Anterior cingulate cortex (tissue), 58 donors: ENCODE data around the gene UQCR10.
A peak's percentile ranks its signal among the peaks of the same experiment; 100 is the strongest.

Experiments used
- DNase-seq, 58 donors: peaks; one replicate each; lab custom pipeline; 2025; lab: John Stamatoyannopoulos, UW

The UQCR10 gene

GRCh38 chr22:29767171-29768051, at the start of gene UQCR10:
Gene UQCR10, plus strand, starts transcription at chr22:29767369. Its CDS starts 30 bp downstream, at chr22:29767399.
- DNase-seq = peak in 56 of 58 donors; percentile 43 to 95 (median 84)

GRCh38 chr22:29717789-29718188, 49.4 kb upstream of the UQCR10 start:
- DNase-seq = no peak

- DNase-seq = no peak
Measured at GRCh38 chr22:29718949-29719898, 47.9 kb upstream of the UQCR10 start.

- DNase-seq = no peak
Measured at GRCh38 chr22:29719899-29720645, 47.1 kb upstream of the UQCR10 start, which contains the start of gene CABP7. Gene CABP7, plus strand, starts transcription at chr22:29720003. Its CDS starts 422 bp downstream, at chr22:29720425.

GRCh38 chr22:29720811-29721323, 46.3 kb upstream of the UQCR10 start:
- DNase-seq = no peak

- no peak for DNase-seq
Measured at GRCh38 chr22:29722151-29722550, 45.0 kb upstream of the UQCR10 start.

GRCh38 chr22:29722587-29722986, 44.6 kb upstream of the UQCR10 start:
- no peak for DNase-seq

- no peak for DNase-seq
Measured at GRCh38 chr22:29723766-29724165, 43.4 kb upstream of the UQCR10 start.

GRCh38 chr22:29724843-29725242, 42.3 kb upstream of the UQCR10 start:
- DNase-seq = no peak

GRCh38 chr22:29726106-29726505, 41.1 kb upstream of the UQCR10 start:
- no peak for DNase-seq

GRCh38 chr22:29726512-29727130, 40.5 kb upstream of the UQCR10 start:
- DNase-seq = no peak

- peak in 13 of 58 donors; percentile 5 to 38 (median 17) for DNase-seq
Measured at GRCh38 chr22:29727131-29727523, 40.0 kb upstream of the UQCR10 start.

GRCh38 chr22:29729161-29729560, 38.0 kb upstream of the UQCR10 start:
- no peak for DNase-seq

- no peak for DNase-seq
Measured at GRCh38 chr22:29731058-29731850, 35.9 kb upstream of the UQCR10 start.

GRCh38 chr22:29732883-29733282, 34.3 kb upstream of the UQCR10 start:
- no peak for DNase-seq

GRCh38 chr22:29733362-29734201, 33.6 kb upstream of the UQCR10 start:
- peak in 2 of 58 donors; percentile 6 to 18 for DNase-seq

GRCh38 chr22:29734406-29734805, 32.8 kb upstream of the UQCR10 start:
- DNase-seq = no peak

- no peak for DNase-seq
Measured at GRCh38 chr22:29734838-29735237, 32.3 kb upstream of the UQCR10 start.
